Spinal cord (tissue), 4 donors: ENCODE results near the gene OR8H1. TPM values are rescaled to one million over a fixed set of nuclear protein-coding genes. Genes with fewer than 3 reads are reported as not detected.

Source experiments
- polyA plus RNA-seq, 2 donors: library from polyadenylated mRNA; unstranded; fragments of 120-200 nt; gene quantifications; one replicate each; pipeline ENCODE4 v1.2.1, GENCODE V29; 2013; ENCODE audit not compliant: insufficient read length in 2 of 2
- total RNA-seq, 2 donors: library from RNA; depleted of rRNA in 1 of 2; stranded (reverse); fragments of 120-200 nt in 1 of 2; fragments of >200 nt in 1 of 2; gene quantifications; one replicate each; pipeline versions ENCODE4 v1.2.3 to v1.2.4, GENCODE V29; 2013 to 2014

OR8H1 gene
- total and polyA plus RNA-seq, 4 donors: not detected

Other genes with a start within 250 kb of the OR8H1 start
- gene OR8I2, start 198.9 kb downstream of the OR8H1 start, total RNA-seq: not detected
- gene OR8I2, start 198.9 kb downstream of the OR8H1 start, polyA plus RNA-seq: not detected
- not detected for gene OR8H2, start 188.6 kb downstream of the OR8H1 start, total RNA-seq
- not detected for gene OR8H2, start 188.6 kb downstream of the OR8H1 start, polyA plus RNA-seq
- not detected for gene OR8H3, start 169.9 kb downstream of the OR8H1 start, total RNA-seq
- not detected for gene OR8H3, start 169.9 kb downstream of the OR8H1 start, polyA plus RNA-seq
- gene OR8J3, start 152.1 kb downstream of the OR8H1 start, total RNA-seq: not detected
- not detected for gene OR8J3, start 152.1 kb downstream of the OR8H1 start, polyA plus RNA-seq
- not detected for gene OR8K5, start 131.9 kb downstream of the OR8H1 start, total RNA-seq
- not detected for gene OR8K5, start 131.9 kb downstream of the OR8H1 start, polyA plus RNA-seq
- not detected for gene OR5J2, start 115.6 kb downstream of the OR8H1 start, total RNA-seq
- not detected for gene OR5J2, start 115.6 kb downstream of the OR8H1 start, polyA plus RNA-seq
- not detected for gene OR5T2, start 58.0 kb downstream of the OR8H1 start, total RNA-seq
- not detected for gene OR5T2, start 58.0 kb downstream of the OR8H1 start, polyA plus RNA-seq
- gene OR5T3, start 40.0 kb downstream of the OR8H1 start, total RNA-seq: not detected
- not detected for gene OR5T3, start 40.0 kb downstream of the OR8H1 start, polyA plus RNA-seq
- gene OR5T1, start 18.1 kb downstream of the OR8H1 start, total RNA-seq: not detected
- not detected for gene OR5T1, start 18.1 kb downstream of the OR8H1 start, polyA plus RNA-seq
- gene OR8K3, start 22.9 kb upstream of the OR8H1 start, total RNA-seq: not detected
- gene OR8K3, start 22.9 kb upstream of the OR8H1 start, polyA plus RNA-seq: not detected
- not detected for gene OR8K1, start 53.8 kb upstream of the OR8H1 start, total RNA-seq
- gene OR8K1, start 53.8 kb upstream of the OR8H1 start, polyA plus RNA-seq: not detected
- not detected for gene OR8J1, start 62.0 kb upstream of the OR8H1 start, total RNA-seq
- not detected for gene OR8J1, start 62.0 kb upstream of the OR8H1 start, polyA plus RNA-seq
- gene OR8U1, start 83.4 kb upstream of the OR8H1 start, total RNA-seq: not detected
- gene OR8U1, start 83.4 kb upstream of the OR8H1 start, polyA plus RNA-seq: not detected
- gene OR5AL1, start 120.4 kb upstream of the OR8H1 start, total RNA-seq: not detected
- gene OR5AL1, start 120.4 kb upstream of the OR8H1 start, polyA plus RNA-seq: not detected
- gene OR5M3, start 181.1 kb upstream of the OR8H1 start, total RNA-seq: not detected
- gene OR5M3, start 181.1 kb upstream of the OR8H1 start, polyA plus RNA-seq: not detected
- gene OR5M8, start 199.1 kb upstream of the OR8H1 start, total RNA-seq: not detected
- gene OR5M8, start 199.1 kb upstream of the OR8H1 start, polyA plus RNA-seq: not detected